ENCODE data around the gene LIMK1.

GRCh38 chr7:74057987-74058386 lies 25.6 kb upstream of the LIMK1 start:
- TF ChIP-seq EZH2 (IDR thresholded peaks at IDR 0.05; ENCODE audit: low read length) (no peak), CTCF (optimal IDR thresholded peaks at IDR 0.05 in 1 of 3, IDR thresholded peaks at IDR 0.05 in 1 of 3, conservative IDR thresholded peaks at IDR 0.05 in 1 of 3; ENCODE audit: extremely low read depth in 1 of 3, insufficient read depth in 2 of 3, low read length in 3 of 3) (no peak)
